Pancreas (tissue), 10 donors: ENCODE results near the gene LSAMP. TPM values are rescaled to one million over a fixed set of nuclear protein-coding genes. Genes with fewer than 3 reads are reported as not detected.

ENCODE experiments used
- ATAC-seq, 4 donors: fragments of 200-7000 bp; cut with Tn5 transposase; one replicate each; pipeline versions ENCODE4 v1.8.0 to v1.9.1; 2020; ENCODE audit warnings: mild to moderate bottlenecking in 4 of 4, moderate library complexity in 4 of 4
- DNase-seq, 6 donors: peaks; one replicate each; pipeline ENCODE4 v3.0.0-alpha.2; 2020
- FAIRE-seq: peaks from 2 replicates; lab custom pipeline; 2012; peaks lifted over from hg19 to GRCh38; lab: Jason Lieb, UNC
- H3K27ac ChIP-seq, 4 donors: fragments of 200-600 bp; sonication (generic); 1 replicate in 3 of 4; 2 replicates in 1 of 4; pipeline versions ENCODE4 v1.5.0 to v1.8.0; 2020
- H3K27me3 ChIP-seq, 4 donors: fragments of 200-600 bp; one replicate each; pipeline ENCODE4 v1.8.0; 2021
- H3K36me3 ChIP-seq, 3 donors: fragments of 200-600 bp; sonication (generic) in 1 of 3; one replicate each; pipeline versions ENCODE4 v1.5.0 to v1.8.0; 2020 to 2021
- H3K4me1 ChIP-seq, 3 donors: fragments of 200-600 bp; one replicate each; pipeline ENCODE4 v1.8.0; 2021
- H3K4me3 ChIP-seq, 4 donors: fragments of 200-600 bp; sonication (generic) in 2 of 4; one replicate each; pipeline versions ENCODE4 v1.5.0 to v1.8.0; 2020 to 2021
- H3K9me3 ChIP-seq, 4 donors: fragments of 200-600 bp; one replicate each; pipeline ENCODE4 v1.8.0; 2021
- CTCF ChIP-seq, 4 donors: fragments of 200-600 bp; sonication (generic) in 3 of 4; IDR thresholded peaks; one replicate each; pipeline versions ENCODE4 v1.5.0 to v1.8.0; 2021; ENCODE audit warnings: antibody characterized with exemption in 4 of 4
- WGBS, 2 donors: extraction: QIAGEN DNeasy Blood & Tissue Kit; methylation state at CpG; one replicate each; pipeline ENCODE4 v1.1.7; 2013; 5-methylcytosine and 5-hydroxymethylcytosine counted together
- intact Hi-C, 3 donors: fragments of 100-400 bp; cut with DNase I; formaldehyde crosslinking; loops; one replicate each; pipeline versions ENCODE4 v1.11.1 to v1.14.2; 2022
- polyA plus RNA-seq, 2 donors: library from polyadenylated mRNA; stranded (reverse); fragments of 200-250 nt; gene quantifications; one replicate each; pipeline ENCODE4 v1.2.3, GENCODE V29; 2013
- total RNA-seq, 6 donors: library from RNA; stranded (reverse); fragmentation: NEBNext Ultra II Directional in 4 of 6; extraction: Animal tissue kit (Norgen Biotek cat#: 25700) in 4 of 6; gene quantifications; one replicate each; pipeline versions ENCODE4 v1.2.1 to v1.2.4, GENCODE V29; 2021 to 2023
- donor health status: healthy with polysubstance abuse.
- donor health status: DM: no; HTN: no; CAD: no; lungs with moderate emphysema.
- donor health status: DM: no; HTN: no; CAD: no.
- donor health status: control.
- donor health status: control.
- donor health status: Bipolar disorder and iron deficiency.
- donor health status: DM: yes; HTN: yes; CAD: no.
- donor health status: DM: no; HTN: no; CAD: no.
- donor health status: DM: no; HTN: no; CAD: no.
- donor health status: DM: yes; HTN: yes; CAD: no.

LSAMP gene
- total and polyA plus RNA-seq, 8 donors, result 0.51 to 5.5 (median 1.5) TPM

- DNase-seq (no peak), FAIRE-seq (no peak), ATAC-seq (no peak)
- H3K9me3 ChIP-seq, result no peaks in the 10 kb centered on the region
- intact Hi-C loops, result no loop called here
- no peaks in the 10 kb centered on the region for H3K36me3 ChIP-seq
- no peak for TF ChIP-seq CTCF (IDR thresholded peaks at IDR 0.05)
- no peaks in the 10 kb centered on the region for H3K27me3 ChIP-seq
- no peak overlapping the region for H3K4me3 ChIP-seq
- H3K4me1 ChIP-seq, result no peaks in the 10 kb centered on the region
- WGBS, 2 donors, result 62 to 70% methylated on average over 2 of the region's 2 CpGs
- H3K27ac ChIP-seq, result no peak overlapping the region
Measured at GRCh38 chr3:116306720-116307119, 138.6 kb downstream of the LSAMP start.

- no peaks in the 10 kb centered on the region for H3K9me3 ChIP-seq
- H3K27me3 ChIP-seq, result no peaks in the 10 kb centered on the region
- FAIRE-seq (no peak), ATAC-seq (no peak), DNase-seq (no peak)
- no peaks in the 10 kb centered on the region for H3K4me1 ChIP-seq
- no peaks in the 10 kb centered on the region for H3K36me3 ChIP-seq
- H3K27ac ChIP-seq, result no peak overlapping the region
- intact Hi-C loops, result no loop called here
- no peak overlapping the region for H3K4me3 ChIP-seq
- TF ChIP-seq CTCF (IDR thresholded peaks at IDR 0.05), result no peak
- WGBS, 2 donors, result 84 to 91% methylated on average over 1 of the region's 1 CpG
Measured at GRCh38 chr3:116306149-116306548, 139.1 kb downstream of the LSAMP start.

- Histone ChIP-seq H3K4me3 (no peak overlapping the region), H3K9me3 (no peaks in the 10 kb centered on the region), H3K36me3 (no peaks in the 10 kb centered on the region), H3K27ac (no peak overlapping the region), H3K27me3 (no peaks in the 10 kb centered on the region), H3K4me1 (no peaks in the 10 kb centered on the region)
- no peak for DNase-seq
- WGBS, 2 donors, result 32 to 36% methylated on average over 4 of the region's 4 CpGs
- no peak for ATAC-seq
- FAIRE-seq, result no peak
- TF ChIP-seq CTCF (IDR thresholded peaks at IDR 0.05), result no peak
- intact Hi-C loops, result no loop called here
Measured at GRCh38 chr3:116302087-116302747, 143.1 kb downstream of the LSAMP start.

GRCh38 chr3:116301422-116301821 is 143.9 kb downstream of the LSAMP start:
- TF ChIP-seq CTCF (IDR thresholded peaks at IDR 0.05), result no peak
- no peaks in the 10 kb centered on the region for H3K9me3 ChIP-seq
- WGBS, 2 donors, result 48 to 63% methylated on average over 1 of the region's 1 CpG
- no peak for ATAC-seq
- no peak overlapping the region for H3K27ac ChIP-seq
- H3K36me3 ChIP-seq, result no peaks in the 10 kb centered on the region
- intact Hi-C loops, result no loop called here
- DNase-seq, result no peak
- H3K4me3 ChIP-seq, result no peak overlapping the region
- no peaks in the 10 kb centered on the region for H3K4me1 ChIP-seq
- FAIRE-seq, result no peak
- H3K27me3 ChIP-seq, result no peaks in the 10 kb centered on the region

- no peaks in the 10 kb centered on the region for H3K9me3 ChIP-seq
- H3K4me1 ChIP-seq, result no peaks in the 10 kb centered on the region
- DNase-seq (no peak), ATAC-seq (no peak), FAIRE-seq (no peak)
- H3K36me3 ChIP-seq, result no peaks in the 10 kb centered on the region
- H3K4me3 ChIP-seq, result no peak overlapping the region
- intact Hi-C loops, result no loop called here
- no peak overlapping the region for H3K27ac ChIP-seq
- no peaks in the 10 kb centered on the region for H3K27me3 ChIP-seq
- no peak for TF ChIP-seq CTCF (IDR thresholded peaks at IDR 0.05)
- 78 to 82% methylated on average over 5 of the region's 5 CpGs for WGBS, 2 donors
Measured at GRCh38 chr3:116300226-116300625, 145.1 kb downstream of the LSAMP start.
